Stimulated activated CD8-positive, alpha-beta memory T cell treated with anti-CD3 and anti-CD28 coated beads, Interleukin-2, amount 100 ng/mL, for 48 hours (primary cell): ENCODE measurements around the gene CEP170.
"Not testable (repeated sequence)": the region's sequence is repeated elsewhere in the genome, so short reads cannot be mapped to it uniquely, and the experiment has no call there.

ENCODE experiments used
- DNase-seq, 2 donors: peaks; one replicate each; pipeline ENCODE4 v3.0.0-alpha.2; 2020; ENCODE audit warnings: low read depth in 2 of 2

The CEP170 gene

GRCh38 chr1:243177792-243178191 lies 77.3 kb downstream of the CEP170 start:
- DNase-seq: not testable (repeated sequence)

GRCh38 chr1:243173758-243174369 lies 81.2 kb downstream of the CEP170 start:
- not testable (repeated sequence) for DNase-seq

DNA sequence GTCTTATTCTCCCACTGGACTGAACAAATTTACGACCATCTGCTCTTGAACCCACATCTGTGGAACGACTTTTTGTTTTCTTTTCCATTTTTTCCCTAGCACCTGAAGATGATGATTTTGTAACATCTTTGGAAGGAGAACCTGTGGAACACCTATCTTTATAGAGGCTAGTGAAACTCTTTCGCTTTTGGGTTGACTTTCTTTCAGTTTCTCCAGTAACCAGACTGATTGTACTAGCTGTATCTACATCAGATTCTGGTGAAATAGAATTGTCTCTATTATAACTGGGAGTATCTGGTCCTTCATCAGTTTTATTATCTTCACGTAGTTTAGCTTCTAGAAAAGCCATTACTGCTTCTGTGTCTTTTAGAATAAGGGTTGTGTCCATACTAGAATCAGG lies 90.2 kb downstream of the CEP170 start:
- DNase-seq: not testable (repeated sequence)

- not testable (repeated sequence) for DNase-seq
These were observed 104.2 kb downstream of the CEP170 start for GRCh38 chr1:243150906-243151305.

DNA sequence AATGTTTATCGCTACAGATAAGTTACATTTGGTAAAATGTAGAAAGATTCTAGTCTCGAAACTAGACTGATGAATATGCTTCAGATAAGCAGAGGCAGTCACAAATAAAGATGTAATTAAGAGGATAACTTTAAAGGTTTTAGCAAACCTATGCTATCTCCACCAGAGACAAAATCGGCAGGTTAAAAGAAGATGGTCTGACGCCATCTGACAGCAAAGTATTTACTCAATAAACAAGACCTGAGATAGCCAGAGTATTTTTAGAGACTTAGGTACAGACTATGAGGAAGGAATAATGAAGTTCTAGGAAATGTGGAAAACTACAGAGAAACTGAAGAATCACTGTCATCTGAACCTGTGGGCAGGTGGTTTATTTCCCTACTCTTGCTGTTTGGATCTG lies 106.0 kb downstream of the CEP170 start:
- not testable (repeated sequence) for DNase-seq

DNA sequence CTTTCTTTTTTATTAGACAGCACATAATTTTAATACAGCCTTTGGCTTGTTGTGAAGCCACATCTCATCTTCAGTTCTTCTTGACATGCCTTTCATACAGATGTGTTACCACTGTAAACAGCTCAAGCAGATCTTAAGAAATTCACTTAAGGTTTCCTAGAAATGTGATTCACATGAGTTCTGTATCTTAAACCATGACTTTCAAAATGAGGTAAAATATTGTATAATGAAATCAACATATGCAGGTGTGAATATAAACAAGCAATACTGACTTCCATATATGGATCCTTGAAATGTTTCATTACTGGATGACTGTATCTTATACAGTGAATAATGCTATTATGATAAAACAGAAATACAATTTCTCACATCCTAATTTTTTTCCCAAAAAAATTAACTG lies 107.7 kb downstream of the CEP170 start:
- DNase-seq: not testable (repeated sequence)

GRCh38 chr1:243140498-243140897 lies 114.6 kb downstream of the CEP170 start:
- not testable (repeated sequence) for DNase-seq

GRCh38 chr1:243122876-243123409 lies 132.1 kb downstream of the CEP170 start:
- not testable (repeated sequence) for DNase-seq

DNA sequence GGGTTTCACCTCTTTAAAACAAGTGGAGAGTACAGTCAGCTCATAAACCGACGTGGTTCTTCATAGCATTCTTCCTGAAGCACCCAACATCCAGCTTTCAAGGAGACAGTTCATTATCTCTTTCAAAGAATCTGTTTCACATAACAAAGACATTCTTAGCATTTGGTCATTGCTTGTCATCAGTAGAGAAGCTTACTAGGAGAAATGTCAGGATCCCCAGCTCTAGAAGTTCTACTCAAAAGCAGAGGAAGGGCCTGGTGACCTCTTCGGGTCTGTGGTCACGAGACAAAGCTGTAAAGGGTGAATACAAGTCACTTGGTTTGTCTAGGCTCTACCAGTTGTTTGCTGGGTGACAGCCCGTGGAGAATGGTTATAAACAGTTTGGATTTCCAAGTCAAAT lies 133.1 kb downstream of the CEP170 start:
- not testable (repeated sequence) for DNase-seq

GRCh38 chr1:243118601-243119322 lies 136.3 kb downstream of the CEP170 start:
- DNase-seq: not testable (repeated sequence)

- DNase-seq: not testable (repeated sequence)
These were observed 138.9 kb downstream of the CEP170 start for GRCh38 chr1:243116187-243116586.

DNA sequence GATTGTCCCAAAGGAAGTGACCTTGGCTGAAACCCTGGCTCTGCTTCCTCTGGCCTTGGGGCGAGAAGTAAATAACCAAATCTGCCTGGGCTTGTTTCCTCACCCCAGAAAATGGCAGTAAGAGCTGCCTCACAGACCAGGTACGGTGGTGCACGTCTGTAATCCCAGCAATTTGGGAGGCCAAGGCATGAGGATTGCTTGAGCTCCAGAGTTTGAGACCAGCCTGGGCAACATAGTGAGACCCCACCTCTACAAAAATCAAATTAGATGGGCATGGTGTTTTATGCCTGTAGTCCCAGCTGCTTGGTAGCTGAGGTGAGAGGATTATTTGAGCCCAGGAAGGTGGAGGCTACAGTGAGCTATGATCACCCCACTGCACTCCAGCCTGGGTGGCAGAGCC lies 140.3 kb downstream of the CEP170 start:
- not testable (repeated sequence) for DNase-seq

GRCh38 chr1:243114059-243114713 lies 140.9 kb downstream of the CEP170 start:
- DNase-seq: not testable (repeated sequence)

GRCh38 chr1:243107171-243107570 lies 147.9 kb downstream of the CEP170 start:
- not testable (repeated sequence) for DNase-seq

DNA sequence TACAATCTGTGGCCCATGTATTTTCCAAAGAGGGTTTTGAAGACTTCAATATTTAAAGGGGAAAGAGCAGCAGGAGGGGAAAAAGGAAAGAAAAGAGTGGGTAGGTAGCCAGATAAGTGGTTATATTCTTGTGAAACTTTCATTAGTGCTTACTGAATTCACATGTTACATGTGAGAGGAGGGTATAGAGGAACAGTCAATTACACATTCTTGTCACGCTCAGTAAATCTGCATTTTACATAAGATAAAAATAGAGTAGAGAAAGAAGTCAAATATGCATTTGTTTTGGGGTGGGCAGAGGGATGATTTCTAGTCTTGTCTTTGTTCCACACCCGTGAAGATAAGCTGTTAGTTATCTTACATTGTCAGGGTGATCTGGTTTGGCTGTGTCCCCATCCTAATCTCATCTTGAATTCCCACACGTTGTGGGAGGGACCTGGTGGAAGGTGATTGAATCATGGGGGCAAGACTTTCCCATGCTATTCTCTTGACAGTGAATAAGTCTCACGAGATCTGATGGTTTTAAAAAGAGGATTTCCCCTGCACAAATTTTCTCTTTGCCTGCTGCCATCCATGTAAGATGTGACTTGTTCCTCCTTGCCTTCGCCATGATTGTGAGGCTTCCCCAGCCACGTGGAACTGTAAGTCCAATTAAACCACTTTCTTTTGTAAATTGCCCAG lies 149.3 kb downstream of the CEP170 start:
- not testable (repeated sequence) for DNase-seq

DNA sequence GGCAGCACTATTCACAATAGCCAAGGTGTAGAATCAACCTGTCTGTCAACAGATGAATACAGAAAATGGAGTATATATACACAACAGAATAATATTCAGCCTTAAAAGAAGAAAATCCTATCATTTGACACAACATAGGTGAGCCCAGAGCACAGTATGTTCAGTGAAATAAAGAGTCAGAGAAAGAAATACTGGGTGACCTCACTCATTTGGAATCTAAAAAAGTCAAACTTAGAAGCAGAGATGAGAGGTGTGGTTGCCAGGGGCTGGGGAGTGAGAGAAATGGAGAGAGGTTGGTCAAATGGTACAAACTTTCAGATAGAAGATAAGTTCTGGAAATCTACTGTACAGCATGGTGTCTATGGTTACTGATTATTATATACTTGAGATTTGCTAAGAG lies 150.0 kb downstream of the CEP170 start:
- not testable (repeated sequence) for DNase-seq

- DNase-seq: not testable (repeated sequence)
These were observed 150.6 kb downstream of the CEP170 start for GRCh38 chr1:243104452-243104851.

DNA sequence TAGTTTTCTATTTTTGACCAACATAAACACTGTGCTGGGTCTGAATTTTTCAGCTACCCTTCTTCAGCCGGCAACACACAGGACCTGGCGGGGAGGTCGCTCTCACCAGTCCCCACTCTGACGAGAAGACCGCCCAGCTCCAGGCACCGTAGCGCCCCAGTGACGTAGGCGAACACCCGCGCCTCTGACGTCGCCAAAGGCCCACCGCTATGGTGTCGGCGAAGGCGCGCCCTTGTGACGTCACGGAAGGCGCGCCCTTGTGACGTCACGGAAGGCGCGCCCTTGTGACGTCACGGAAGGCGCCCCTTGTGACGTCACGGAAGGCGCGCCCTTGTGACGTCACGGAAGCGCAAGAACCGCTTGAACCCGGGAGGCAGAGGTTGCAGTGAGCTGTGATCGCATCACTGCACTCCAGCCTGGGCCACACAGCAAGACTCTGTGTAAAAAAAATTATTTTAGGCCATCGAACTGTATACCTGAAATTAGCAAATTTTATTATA lies 153.5 kb downstream of the CEP170 start:
- DNase-seq: peak; percentile 61 to 70

GRCh38 chr1:243087368-243087767 lies 167.7 kb downstream of the CEP170 start:
- DNase-seq: not testable (repeated sequence)
